Activated CD4-positive, alpha-beta T cell treated with anti-CD3 and anti-CD28 coated beads for 24 hours (primary cell): ENCODE results near the gene TMEM54.

ENCODE experiments used
- DNase-seq, 2 donors: peaks; one replicate each; pipeline ENCODE4 v3.0.0-alpha.2; 2020; ENCODE audit warnings: low read depth in 2 of 2

The TMEM54 gene, protein sequence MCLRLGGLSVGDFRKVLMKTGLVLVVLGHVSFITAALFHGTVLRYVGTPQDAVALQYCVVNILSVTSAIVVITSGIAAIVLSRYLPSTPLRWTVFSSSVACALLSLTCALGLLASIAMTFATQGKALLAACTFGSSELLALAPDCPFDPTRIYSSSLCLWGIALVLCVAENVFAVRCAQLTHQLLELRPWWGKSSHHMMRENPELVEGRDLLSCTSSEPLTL

GRCh38 chr1:32900956-32901822 is at the start of gene TMEM54:
Gene TMEM54 (minus strand): TSS chr1:32901389. CDS start chr1:32901238, 151 bp downstream.
- DNase-seq: no peak

DNA sequence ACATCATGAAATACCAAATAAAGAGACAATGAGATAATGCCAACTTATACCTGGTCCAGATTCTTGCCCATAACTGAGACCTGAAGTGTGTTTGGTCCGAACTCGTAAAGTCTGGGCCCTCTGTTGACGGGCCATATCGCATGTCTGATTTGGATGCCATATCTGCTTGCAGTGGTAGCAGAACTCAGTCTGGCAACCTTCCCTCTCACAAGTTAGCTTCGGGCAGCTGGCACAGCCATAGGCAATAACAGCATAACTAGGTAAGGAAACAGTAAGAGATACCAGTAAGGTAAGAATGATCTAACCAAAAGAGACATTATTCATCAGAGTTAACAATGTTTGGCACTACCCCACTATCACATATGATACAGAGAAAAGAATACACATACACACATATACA is 48.3 kb upstream of the TMEM54 start:
- no peak for DNase-seq

GRCh38 chr1:32948905-32949304 is 47.7 kb upstream of the TMEM54 start:
- no peak for DNase-seq

DNA sequence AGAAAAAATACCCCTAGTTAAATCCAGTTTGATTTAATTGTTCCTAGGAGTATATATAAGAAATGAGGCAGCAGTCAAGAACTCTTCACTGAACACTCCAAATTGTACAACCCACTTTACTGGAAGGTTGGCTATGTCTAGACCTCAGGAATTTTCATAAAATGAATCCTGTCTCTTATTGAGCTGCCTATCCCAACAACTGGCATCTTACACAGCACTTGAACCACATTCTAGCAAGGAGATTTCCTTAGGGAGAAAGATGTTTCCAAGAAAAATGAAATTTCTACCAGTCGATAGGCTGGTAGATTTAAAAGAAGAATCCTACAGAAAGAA is 47.2 kb upstream of the TMEM54 start:
- no peak for DNase-seq

DNA sequence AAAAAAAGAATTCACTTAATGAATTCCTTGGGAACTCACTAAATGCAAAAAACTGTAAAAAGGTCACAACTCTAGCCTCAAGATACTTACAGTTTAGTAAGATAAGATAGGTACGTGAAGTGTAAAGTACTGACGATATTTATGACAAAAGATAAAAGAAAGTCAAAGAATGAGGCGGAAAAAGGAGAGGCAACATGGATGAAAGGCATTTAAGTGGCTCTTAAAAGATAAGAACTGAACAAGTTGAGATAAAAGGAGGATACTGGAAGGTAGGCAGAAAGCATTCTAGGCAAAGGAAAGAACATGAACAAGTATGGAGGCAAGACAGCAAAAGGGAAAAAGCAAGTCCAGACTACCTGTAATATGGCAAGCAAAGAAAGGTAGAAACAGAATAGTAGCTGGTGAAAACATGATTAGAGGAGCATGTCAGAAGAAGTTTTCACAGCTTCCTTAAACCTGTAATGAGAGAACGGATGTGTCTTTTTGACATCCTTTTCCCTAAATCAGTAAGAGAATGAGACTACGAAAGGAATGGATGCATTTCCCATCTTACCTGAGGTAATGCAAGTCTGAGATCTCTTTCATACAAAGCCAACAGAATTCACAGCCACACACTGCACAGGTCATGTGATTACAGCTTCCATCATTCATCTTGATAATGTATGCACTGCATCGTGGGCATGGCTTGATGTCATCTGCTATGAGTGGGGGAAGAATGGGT is 46.6 kb upstream of the TMEM54 start:
- DNase-seq: no peak

GRCh38 chr1:32946413-32946812 is 45.2 kb upstream of the TMEM54 start:
- no peak for DNase-seq

DNA sequence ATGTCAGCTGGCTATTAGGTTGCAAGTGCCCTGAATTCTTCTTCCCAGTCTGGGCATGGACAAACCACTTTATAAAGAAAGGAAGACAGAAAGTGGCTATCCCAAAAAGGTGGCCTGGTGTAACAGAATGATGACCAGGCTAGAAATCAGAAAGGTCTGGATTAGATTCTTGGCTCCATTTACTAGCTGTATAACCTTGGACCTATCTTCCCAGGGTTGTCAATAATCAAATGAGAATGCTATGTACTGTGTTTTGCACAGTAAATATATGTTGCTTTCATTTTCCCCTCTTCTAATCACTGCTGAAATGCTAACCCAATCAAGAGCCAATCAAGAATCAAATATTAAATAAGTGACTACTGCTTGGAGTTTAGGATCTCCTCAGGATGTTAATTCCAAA is 43.0 kb upstream of the TMEM54 start:
- no peak for DNase-seq

DNA sequence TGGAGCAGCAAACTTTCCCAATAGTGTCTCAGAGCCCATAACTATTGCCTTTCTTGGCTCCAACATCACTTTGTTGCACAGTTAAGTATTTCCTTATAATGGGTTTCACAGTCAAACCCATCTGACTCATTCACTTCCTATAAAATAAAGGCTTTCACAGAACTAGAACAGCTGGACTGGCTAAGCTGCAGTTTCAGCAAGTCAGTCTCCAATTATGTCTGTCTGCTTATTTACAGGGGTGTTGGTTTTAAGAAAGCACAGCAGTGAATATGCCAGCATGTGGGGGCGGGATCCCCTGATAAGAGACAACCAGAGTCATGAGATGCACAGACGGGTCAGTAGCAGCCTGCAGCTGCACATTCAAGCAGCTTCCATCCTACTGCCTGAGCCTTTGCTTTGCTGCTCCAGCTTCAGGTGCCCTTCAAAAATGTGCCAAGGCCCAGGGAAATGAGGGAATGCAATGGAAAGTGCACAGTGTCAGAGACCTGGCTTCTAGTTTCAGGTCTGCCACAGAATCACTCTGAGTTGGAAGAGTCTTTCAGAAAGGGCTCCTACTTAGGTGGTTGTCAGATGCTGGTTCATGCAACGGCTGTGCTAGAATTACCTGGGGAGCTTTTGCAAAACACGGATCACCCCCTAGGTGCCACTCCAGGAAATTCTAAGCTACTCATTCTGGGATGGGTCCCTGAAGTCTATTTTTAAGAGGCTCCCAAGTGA is 38.6 kb upstream of the TMEM54 start:
- DNase-seq: no peak

DNA sequence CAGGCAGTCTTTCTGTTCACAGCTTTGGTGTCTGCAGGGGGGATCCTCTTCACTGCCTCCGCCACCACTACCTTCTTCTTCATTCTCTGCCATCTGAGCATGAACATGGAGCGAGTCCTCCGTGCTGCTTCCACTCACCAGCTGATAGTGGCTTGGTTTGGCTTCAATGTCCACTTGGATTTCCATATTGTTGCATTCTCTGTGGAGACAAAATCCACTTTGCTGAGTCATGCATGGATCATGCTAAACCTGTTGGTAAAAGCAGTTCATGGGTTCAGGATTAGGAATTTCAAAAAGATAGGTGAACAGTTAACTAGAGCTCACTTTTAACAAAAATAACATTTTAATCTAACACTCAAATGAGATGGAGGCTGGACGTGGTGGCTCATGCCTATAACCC is 35.9 kb upstream of the TMEM54 start:
- no peak for DNase-seq

DNA sequence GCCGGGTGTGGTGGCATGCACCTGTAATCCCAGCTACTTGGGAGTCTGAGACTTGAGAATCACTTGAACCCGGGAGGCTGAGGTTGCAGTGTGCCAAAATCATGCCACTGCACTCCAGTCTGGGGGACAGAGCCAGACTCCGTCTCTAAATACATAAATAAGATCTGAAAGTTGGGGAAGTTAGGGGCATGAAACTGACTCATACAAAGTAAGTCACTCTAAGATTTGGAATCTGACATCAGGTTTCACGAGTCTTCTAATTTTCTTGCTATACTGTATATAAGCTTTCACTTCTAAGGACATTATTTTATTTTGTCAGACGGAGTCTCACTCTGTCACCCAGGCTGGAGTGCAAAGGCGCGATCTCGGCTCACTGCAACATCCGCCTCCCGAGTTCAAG is 33.3 kb upstream of the TMEM54 start:
- no peak for DNase-seq

DNA sequence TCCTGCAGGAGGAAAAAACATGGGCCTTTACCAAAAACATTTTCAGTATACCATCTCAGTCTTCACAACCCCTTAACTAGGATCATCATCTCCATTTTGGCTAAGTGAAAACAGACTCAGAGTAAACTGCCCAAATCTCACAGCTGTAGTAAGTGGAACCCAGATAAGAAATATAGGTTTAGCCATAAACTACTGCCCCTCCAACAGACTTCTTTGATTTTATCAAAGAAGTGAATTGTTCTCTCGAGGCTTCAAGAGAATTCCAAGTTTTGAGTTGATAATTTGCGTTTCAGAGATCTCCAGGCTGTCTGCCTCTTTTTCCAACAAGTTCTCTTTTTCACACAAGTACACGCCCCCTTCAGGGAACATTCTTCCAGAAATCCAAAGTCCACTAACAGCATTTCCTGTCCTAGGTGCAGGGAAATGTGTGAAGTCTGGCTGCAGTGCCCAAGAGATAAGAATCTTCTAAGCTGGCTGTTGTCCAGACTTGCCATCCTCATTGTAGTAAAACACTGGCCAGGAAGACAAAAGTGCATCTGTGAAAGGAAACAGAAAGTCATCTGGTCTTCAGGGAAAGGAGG is 32.6 kb upstream of the TMEM54 start:
- DNase-seq: no peak

DNA sequence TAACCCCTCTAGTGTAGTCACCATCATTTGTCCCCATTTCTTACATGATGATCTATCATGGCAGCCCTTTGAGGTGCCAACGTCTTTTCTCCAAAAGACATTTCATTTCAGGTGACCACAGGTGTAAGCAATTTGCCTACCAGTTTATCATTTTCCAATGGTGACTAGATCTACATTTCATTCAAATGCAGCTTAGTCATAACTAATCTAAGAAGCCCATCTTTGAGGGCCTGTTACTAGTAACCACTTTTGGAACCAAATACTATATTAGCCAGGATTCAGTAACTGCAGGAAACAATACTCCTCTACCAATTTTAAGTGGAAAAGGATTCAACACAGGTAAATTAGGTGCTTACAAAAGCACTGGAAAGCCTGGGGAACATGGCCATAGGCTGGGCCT is 30.6 kb upstream of the TMEM54 start:
- no peak for DNase-seq

DNA sequence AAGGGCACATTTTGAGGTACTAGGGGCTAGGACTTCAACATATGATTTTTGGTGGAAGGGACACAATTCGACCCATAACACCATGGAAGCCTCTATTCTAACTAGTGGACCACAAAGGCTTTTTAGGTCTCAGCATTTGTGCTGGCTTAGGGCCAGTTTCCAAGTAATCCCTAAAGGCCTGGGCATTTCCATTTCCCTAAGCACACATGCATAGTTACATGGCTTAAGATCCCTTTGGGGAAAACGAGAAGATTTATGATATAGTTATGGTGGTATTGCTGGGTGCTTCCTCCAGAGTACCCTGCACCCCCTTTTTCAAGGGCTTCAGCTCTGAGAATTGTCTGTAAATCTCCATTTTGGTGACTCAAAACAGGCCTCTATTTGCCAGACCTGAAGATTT is 28.2 kb upstream of the TMEM54 start:
- DNase-seq: no peak

GRCh38 chr1:32928715-32929114 is 27.5 kb upstream of the TMEM54 start:
- DNase-seq: no peak

DNA sequence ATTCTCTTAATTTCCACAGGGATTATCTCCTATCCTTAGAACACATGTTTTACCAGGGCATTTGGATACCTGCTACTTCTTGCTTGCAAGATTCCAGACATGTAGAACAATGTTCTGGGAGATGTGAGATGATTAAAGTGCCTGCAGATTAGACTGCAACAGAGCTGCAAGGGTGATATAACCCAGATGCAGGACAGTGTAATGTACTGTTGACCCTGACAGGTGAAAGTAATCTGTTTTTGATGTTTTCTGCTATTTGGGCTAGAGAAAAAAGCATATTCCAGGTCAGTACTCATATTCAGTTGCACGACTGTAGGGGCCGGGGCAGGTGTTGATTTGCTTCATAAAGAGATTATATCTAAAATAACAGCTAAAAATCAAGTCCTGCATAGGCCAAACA is 27.1 kb upstream of the TMEM54 start:
- no peak for DNase-seq

DNA sequence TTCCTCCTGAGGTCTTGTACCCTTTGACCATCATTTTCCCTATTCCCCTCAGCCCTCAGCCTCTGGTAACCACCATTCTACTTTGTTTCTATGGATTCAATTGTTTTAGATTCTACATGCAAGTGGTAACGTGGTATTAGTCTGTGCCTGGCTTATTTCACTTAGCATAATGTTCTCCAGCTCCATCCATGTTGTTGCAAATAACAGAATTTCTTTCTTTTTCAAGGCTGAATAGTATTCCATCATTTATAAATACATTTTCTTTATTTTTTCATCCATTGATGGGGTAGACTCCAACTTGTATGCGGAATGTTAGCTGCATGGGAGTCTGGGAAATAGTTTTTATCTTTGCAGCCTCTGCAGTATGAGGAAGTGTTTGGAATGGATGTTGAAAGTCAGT is 26.3 kb upstream of the TMEM54 start:
- no peak for DNase-seq

DNA sequence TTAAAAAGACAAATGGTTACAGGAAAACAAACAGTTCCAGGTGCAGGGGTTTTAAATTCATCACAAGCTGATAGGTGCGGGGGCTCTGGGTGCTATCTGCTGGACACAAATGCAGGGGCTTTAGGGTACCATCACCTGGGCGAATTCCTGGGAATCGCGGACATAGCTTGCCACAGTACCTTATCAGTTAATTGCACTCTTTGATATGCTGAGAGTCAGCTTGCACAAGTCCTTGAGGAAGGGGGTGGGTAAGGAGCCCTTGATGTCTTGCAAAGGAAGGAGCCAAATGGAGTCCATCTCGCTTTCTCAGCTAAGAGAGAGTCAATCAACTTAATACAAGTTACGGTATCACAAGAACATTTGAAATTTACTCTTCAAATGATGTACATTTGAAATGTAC is 25.4 kb upstream of the TMEM54 start:
- DNase-seq: no peak

- no peak for DNase-seq
These were observed 24.4 kb upstream of the TMEM54 start for GRCh38 chr1:32925403-32926162.

GRCh38 chr1:32924881-32925344 is 23.7 kb upstream of the TMEM54 start:
- no peak for DNase-seq

- no peak for DNase-seq
These were observed 19.6 kb upstream of the TMEM54 start for GRCh38 chr1:32920833-32921232.
